GM10266 (cell line): ENCODE data around the gene ATRNL1.

ENCODE experiments used
- DNase-seq: peaks from one replicate; pipeline ENCODE4 v3.0.0; 2012; ENCODE audit errors: extremely low spot score
- TF ChIP-seq, protein P1 (sequence below): IDR thresholded peaks from 2 replicates; pipeline ENCODE4 v1.5.1; 2012; ENCODE audit warnings: mild to moderate bottlenecking, low read depth; ENCODE audit not compliant: control insufficient read depth, insufficient read depth; ENCODE audit errors: missing control alignments

The ATRNL1 gene

GRCh38 chr10:115915429-115915828 lies 822.3 kb downstream of the ATRNL1 start:
- TF ChIP-seq, protein P1, sequence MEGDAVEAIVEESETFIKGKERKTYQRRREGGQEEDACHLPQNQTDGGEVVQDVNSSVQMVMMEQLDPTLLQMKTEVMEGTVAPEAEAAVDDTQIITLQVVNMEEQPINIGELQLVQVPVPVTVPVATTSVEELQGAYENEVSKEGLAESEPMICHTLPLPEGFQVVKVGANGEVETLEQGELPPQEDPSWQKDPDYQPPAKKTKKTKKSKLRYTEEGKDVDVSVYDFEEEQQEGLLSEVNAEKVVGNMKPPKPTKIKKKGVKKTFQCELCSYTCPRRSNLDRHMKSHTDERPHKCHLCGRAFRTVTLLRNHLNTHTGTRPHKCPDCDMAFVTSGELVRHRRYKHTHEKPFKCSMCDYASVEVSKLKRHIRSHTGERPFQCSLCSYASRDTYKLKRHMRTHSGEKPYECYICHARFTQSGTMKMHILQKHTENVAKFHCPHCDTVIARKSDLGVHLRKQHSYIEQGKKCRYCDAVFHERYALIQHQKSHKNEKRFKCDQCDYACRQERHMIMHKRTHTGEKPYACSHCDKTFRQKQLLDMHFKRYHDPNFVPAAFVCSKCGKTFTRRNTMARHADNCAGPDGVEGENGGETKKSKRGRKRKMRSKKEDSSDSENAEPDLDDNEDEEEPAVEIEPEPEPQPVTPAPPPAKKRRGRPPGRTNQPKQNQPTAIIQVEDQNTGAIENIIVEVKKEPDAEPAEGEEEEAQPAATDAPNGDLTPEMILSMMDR = no peak
- DNase-seq = no peak

DNA sequence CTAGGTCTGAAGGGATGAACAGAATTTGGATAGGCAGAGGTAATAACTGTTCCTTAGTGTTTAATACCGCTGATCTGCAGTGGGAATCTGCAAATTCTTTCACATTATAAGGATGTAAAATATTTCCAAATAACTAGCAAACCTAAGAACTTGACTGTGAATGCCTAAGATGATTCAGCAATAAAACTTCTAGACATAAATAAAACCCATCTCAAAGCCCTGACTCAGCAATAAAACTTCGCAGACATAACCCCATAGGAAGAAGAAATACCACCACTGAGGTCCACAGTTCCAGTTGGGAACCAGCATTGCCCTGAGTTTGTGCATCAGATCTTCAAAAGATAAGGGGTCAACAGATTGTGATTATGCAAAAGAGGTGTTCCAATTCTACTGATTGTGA lies 825.6 kb downstream of the ATRNL1 start:
- TF ChIP-seq, protein P1 = no peak
- DNase-seq = no peak

- TF ChIP-seq, protein P1 = no peak
- no peak for DNase-seq
These were observed 828.6 kb downstream of the ATRNL1 start for GRCh38 chr10:115921795-115922194.

GRCh38 chr10:115931309-115931708 lies 838.1 kb downstream of the ATRNL1 start:
- TF ChIP-seq, protein P1 = no peak
- DNase-seq = no peak

GRCh38 chr10:115932099-115932498 lies 838.9 kb downstream of the ATRNL1 start:
- no peak for DNase-seq
- TF ChIP-seq, protein P1 = no peak

- DNase-seq = no peak
- TF ChIP-seq, protein P1 = no peak
These were observed 839.9 kb downstream of the ATRNL1 start for GRCh38 chr10:115933098-115933497.

DNA sequence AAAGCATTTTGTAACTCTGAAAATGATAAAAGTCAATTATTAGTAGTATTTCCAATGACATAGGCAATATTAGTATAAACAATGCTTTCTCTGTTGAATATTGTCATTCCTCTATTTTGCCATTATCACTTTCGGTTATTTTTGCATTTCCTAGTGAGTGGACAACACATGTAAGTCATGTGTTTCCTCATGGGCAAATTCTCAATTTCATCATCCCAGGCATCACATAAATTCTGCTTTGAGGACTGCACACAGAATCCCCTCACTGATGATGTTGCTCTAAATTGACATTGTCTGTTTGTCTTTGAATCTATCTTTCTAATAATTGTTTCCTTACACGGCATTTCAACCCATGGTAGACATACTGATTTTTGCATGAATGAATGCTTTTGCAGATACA lies 842.6 kb downstream of the ATRNL1 start:
- TF ChIP-seq, protein P1 = no peak
- no peak for DNase-seq
